ENCODE data around the gene SARNP.

GRCh38 chr12:55720894-55721444, 96.6 kb downstream of the SARNP start:
- TF ChIP-seq CTCF (IDR thresholded peaks at IDR 0.05), result no peak
- TF ChIP-seq NFYB (CRISPR knock-in tag; conservative IDR thresholded peaks at IDR 0.05; ENCODE audit: low read depth), result no peak

Data from WTC11 (cell line).